Measurements from ENCODE around the gene SDCBP2. TPM values are rescaled to one million over a fixed set of nuclear protein-coding genes. Genes with fewer than 3 reads are reported as not detected.

SDCBP2 gene
- total and polyA plus RNA-seq, 2 of the 13 experiments (the other 11 are each of a cell fraction or from before 2014, with no cell fraction given): 1.2 to 2.4 TPM

GRCh38 chr20:1327827-1328679 is 886 bp downstream of the SDCBP2 start (continued):
- peak; percentile 73 for TF ChIP-seq ZNF772 (CRISPR knock-in tag; IDR thresholded peaks at IDR 0.05)
- TF ChIP-seq ZNF543 (CRISPR knock-in tag; IDR thresholded peaks at IDR 0.05): 0 out of 2 replicates have a peak, but pooled peaks have one; percentile 82
- peak; percentile 100 for TF ChIP-seq HNF4G (IDR thresholded peaks at IDR 0.05; ENCODE audit: borderline replicate concordance, low read depth, low read length)
- peak; percentile 99 for TF ChIP-seq HNF4G (CRISPR knock-in tag; IDR thresholded peaks at IDR 0.05; ENCODE audit: borderline replicate concordance, low read depth)
- TF ChIP-seq NR2F6 (IDR thresholded peaks at IDR 0.05): peak; percentile 93
- TF ChIP-seq NR2F6 (CRISPR knock-in tag; IDR thresholded peaks at IDR 0.05): peak; percentile 96
- peak; percentile 51; the same call in 1 of the 2 replicates for TF ChIP-seq ARID4A (CRISPR knock-in tag; IDR thresholded peaks at IDR 0.05; ENCODE audit: borderline replicate concordance)
- peak; percentile 69 for TF ChIP-seq ZNF891 (CRISPR knock-in tag; IDR thresholded peaks at IDR 0.05)
- 0 out of 2 replicates have a peak, but pooled peaks have one; percentile 31 for TF ChIP-seq ARNT2 (CRISPR knock-in tag; IDR thresholded peaks at IDR 0.05; ENCODE audit: low read depth)
- TF ChIP-seq ZNF629 (CRISPR knock-in tag; conservative IDR thresholded peaks at IDR 0.05): peak; percentile 41; the same call in 1 of the 2 replicates
- TF ChIP-seq ZNF138 (CRISPR knock-in tag; IDR thresholded peaks at IDR 0.05; ENCODE audit: low read depth): peak; percentile 16; the same call in 1 of the 2 replicates
- TF ChIP-seq ZNF607 (CRISPR knock-in tag; IDR thresholded peaks at IDR 0.05; ENCODE audit: borderline replicate concordance): 0 out of 2 replicates have a peak, but pooled peaks have one; percentile 61
- TF ChIP-seq BRF2 (CRISPR knock-in tag; IDR thresholded peaks at IDR 0.05): peak; percentile 18; the same call in 1 of the 2 replicates
- peak; percentile 90 for TF ChIP-seq SAP130 (CRISPR knock-in tag; IDR thresholded peaks at IDR 0.05; ENCODE audit: low read depth)
- 0 out of 2 replicates have a peak, but pooled peaks have one; percentile 8 for TF ChIP-seq KDM1A (CRISPR knock-in tag; IDR thresholded peaks at IDR 0.05)
- TF ChIP-seq ZNF276 (CRISPR knock-in tag; IDR thresholded peaks at IDR 0.05; ENCODE audit: low read depth): 0 out of 2 replicates have a peak, but pooled peaks have one; percentile 50
- peak; percentile 92 for TF ChIP-seq RXRB (CRISPR knock-in tag; IDR thresholded peaks at IDR 0.05; ENCODE audit: borderline replicate concordance)
- no peak for TF ChIP-seq ISX (CRISPR knock-in tag; conservative IDR thresholded peaks at IDR 0.05)
- peak; percentile 57 for TF ChIP-seq SOX5 (CRISPR knock-in tag; IDR thresholded peaks at IDR 0.05; ENCODE audit: borderline replicate concordance)
- TF ChIP-seq HIVEP1 (CRISPR knock-in tag; IDR thresholded peaks at IDR 0.05): peak; percentile 25; the same call in 1 of the 2 replicates
- peak; percentile 69; the same call in 1 of the 2 replicates for TF ChIP-seq EEA1 (CRISPR knock-in tag; IDR thresholded peaks at IDR 0.05; ENCODE audit: borderline replicate concordance)
